Body of pancreas (tissue), 4 donors: Measurements from ENCODE around the gene GUCA2B.

Experiments
- CTCF ChIP-seq, 7 experiments: fragments of 450-650 bp in 4 of 7; fragments of 200-600 bp in 3 of 7; sonication (generic) in 3 of 7; IDR thresholded peaks; one replicate each; pipeline ENCODE4 v1.5.1; 2016 to 2019; ENCODE audit warnings: antibody characterized with exemption in 7 of 7
- POLR2A ChIP-seq, 3 donors: fragments of 450-650 bp; IDR thresholded peaks; one replicate each; pipeline ENCODE4 v1.6.1; 2016; ENCODE audit warnings: antibody characterized with exemption in 3 of 3, mild to moderate bottlenecking in 2 of 3

- TF ChIP-seq CTCF (IDR thresholded peaks at IDR 0.05), result no peak
- no peak for TF ChIP-seq POLR2A (IDR thresholded peaks at IDR 0.05)
These were observed 26.7 kb downstream of the GUCA2B start for GRCh38 chr1:42179900-42180329.
